ENCODE results near the gene ERN2. TPM values are rescaled to one million over a fixed set of nuclear protein-coding genes. Genes with fewer than 3 reads are reported as not detected.
"Not testable (repeated sequence)": the region's sequence is repeated elsewhere in the genome, so short reads cannot be mapped to it uniquely, and the experiment has no call there.

The ERN2 gene
- total RNA-seq, 1 donor from 2014 or later = not detected

- intact Hi-C loops (cut with DNase I) = loop anchor here (5.0 kb wide), 1 partner anchor 273 kb away; no protein-coding TSS in a partner anchor
These were observed 26.5 kb upstream of the ERN2 start for GRCh38 chr16:23739516-23739915.

GRCh38 chr16:23737423-23738028 is 24.5 kb upstream of the ERN2 start:
- not testable (repeated sequence) for DNase-seq (ENCODE audit: low spot score in 2 of 2); H3K27me3 ChIP-seq
- intact Hi-C loops (cut with DNase I) = loop anchor here (5.0 kb wide), 1 partner anchor 275 kb away; no protein-coding TSS in a partner anchor

More at GRCh38 chr16:23739516-23739915, 26.5 kb upstream of the ERN2 start:
- no peak overlapping the region for H3K27ac ChIP-seq
- no peaks in the 10 kb centered on the region for H3K27me3 ChIP-seq
- DNase-seq (ENCODE audit: low spot score in 2 of 2) = no peak
- no peaks in the 10 kb centered on the region for H3K9me3 ChIP-seq
- H3K36me3 ChIP-seq = no peaks in the 10 kb centered on the region
- H3K4me3 ChIP-seq = no peak overlapping the region
- H3K4me1 ChIP-seq = no peaks in the 10 kb centered on the region
- no peak for TF ChIP-seq CTCF (IDR thresholded peaks at IDR 0.05)

GRCh38 chr16:23734176-23734893 is 21.3 kb upstream of the ERN2 start:
- no peak for TF ChIP-seq CTCF (IDR thresholded peaks at IDR 0.05)
- intact Hi-C loops (cut with DNase I) = no loop called here

More at GRCh38 chr16:23737423-23738028, 24.5 kb upstream of the ERN2 start:
- not testable (repeated sequence) for H3K9me3 ChIP-seq, H3K36me3 ChIP-seq, H3K4me3 ChIP-seq, H3K4me1 ChIP-seq, H3K27ac ChIP-seq

GRCh38 chr16:23729503-23730424 is 16.7 kb upstream of the ERN2 start:
- TF ChIP-seq CTCF (IDR thresholded peaks at IDR 0.05) = no peak
- Histone ChIP-seq H3K36me3 (no peaks in the 10 kb centered on the region), H3K27me3 (no peaks in the 10 kb centered on the region), H3K9me3 (no peaks in the 10 kb centered on the region), H3K4me1 (no peaks in the 10 kb centered on the region), H3K4me3 (no peak overlapping the region), H3K27ac (no peak overlapping the region)
- DNase-seq (ENCODE audit: low spot score in 2 of 2) = no peak
- intact Hi-C loops (cut with DNase I) = no loop called here

More at GRCh38 chr16:23734176-23734893, 21.3 kb upstream of the ERN2 start:
- no peaks in the 10 kb centered on the region for H3K9me3 ChIP-seq
- H3K36me3 ChIP-seq = no peaks in the 10 kb centered on the region
- no peaks in the 10 kb centered on the region for H3K27me3 ChIP-seq
- no peak for DNase-seq (ENCODE audit: low spot score in 2 of 2)
- no peak overlapping the region for H3K27ac ChIP-seq
- H3K4me3 ChIP-seq = no peak overlapping the region
- H3K4me1 ChIP-seq = no peaks in the 10 kb centered on the region

- TF ChIP-seq CTCF (IDR thresholded peaks at IDR 0.05) = no peak
- H3K36me3 ChIP-seq = no peaks in the 10 kb centered on the region
- DNase-seq (ENCODE audit: low spot score in 2 of 2) = no peak
- no peaks in the 10 kb centered on the region for H3K9me3 ChIP-seq
- no peak overlapping the region for H3K27ac ChIP-seq
- no peaks in the 10 kb centered on the region for H3K27me3 ChIP-seq
- H3K4me3 ChIP-seq = no peak overlapping the region
- intact Hi-C loops (cut with DNase I) = no loop called here
- no peaks in the 10 kb centered on the region for H3K4me1 ChIP-seq
These were observed 15.1 kb upstream of the ERN2 start for GRCh38 chr16:23728112-23728477.
